ENCODE results near the gene DSTN.

Gene DSTN

GRCh38 chr20:17624551-17625245 is 54.8 kb downstream of the DSTN start:
- no peak for DNase-seq (ENCODE audit: low read depth)

- no peak for DNase-seq (ENCODE audit: low read depth)
Measured at GRCh38 chr20:17625246-17626051, 55.6 kb downstream of the DSTN start.

GRCh38 chr20:17626217-17627007 is 56.5 kb downstream of the DSTN start:
- no peak for DNase-seq (ENCODE audit: low read depth)

GRCh38 chr20:17627101-17627955 is 57.5 kb downstream of the DSTN start:
- no peak for DNase-seq (ENCODE audit: low read depth)

GRCh38 chr20:17628101-17628841 is 58.4 kb downstream of the DSTN start:
- DNase-seq (ENCODE audit: low read depth), result no peak

GRCh38 chr20:17629025-17629424 is 59.1 kb downstream of the DSTN start:
- no peak for DNase-seq (ENCODE audit: low read depth)

GRCh38 chr20:17629678-17630089 is 59.8 kb downstream of the DSTN start:
- DNase-seq (ENCODE audit: low read depth), result no peak

GRCh38 chr20:17630151-17630805 is 60.4 kb downstream of the DSTN start:
- DNase-seq (ENCODE audit: low read depth), result no peak

GRCh38 chr20:17630806-17631195 is 60.9 kb downstream of the DSTN start:
- DNase-seq (ENCODE audit: low read depth), result no peak

- no peak for DNase-seq (ENCODE audit: low read depth)
Measured at GRCh38 chr20:17631576-17632319, 61.9 kb downstream of the DSTN start.

GRCh38 chr20:17633221-17633849 is 63.5 kb downstream of the DSTN start:
- DNase-seq (ENCODE audit: low read depth), result no peak

- no peak for DNase-seq (ENCODE audit: low read depth)
Measured at GRCh38 chr20:17633850-17634500, 64.1 kb downstream of the DSTN start.

- DNase-seq (ENCODE audit: low read depth), result no peak
Measured at GRCh38 chr20:17634661-17635331, 64.9 kb downstream of the DSTN start.

- DNase-seq (ENCODE audit: low read depth), result no peak
Measured at GRCh38 chr20:17635332-17636244, 65.7 kb downstream of the DSTN start.

- DNase-seq (ENCODE audit: low read depth), result no peak
Measured at GRCh38 chr20:17636523-17637412, 66.9 kb downstream of the DSTN start.

- no peak for DNase-seq (ENCODE audit: low read depth)
Measured at GRCh38 chr20:17637413-17637780, 67.5 kb downstream of the DSTN start.
